SK-N-SH treated with all-trans-retinoic acid at 6 μM for 48 hours (cell line): ENCODE results near the gene MACROH2A2.
"Not testable (repeated sequence)": the region's sequence is repeated elsewhere in the genome, so short reads cannot be mapped to it uniquely, and the experiment has no call there.

Experiments used
- ATAC-seq: fragments of 200-7000 bp; cut with Tn5 transposase; 3 replicates; pipeline ENCODE4 v1.9.1; 2020; ENCODE audit warnings: mild to moderate bottlenecking, moderate library complexity
- ARNTL ChIP-seq: fragments of 450-650 bp; formaldehyde crosslinking; IDR thresholded peaks from 2 replicates; pipeline ENCODE4 v1.5.0; 2020; ENCODE audit warnings: low read depth, mild to moderate bottlenecking, moderate library complexity, borderline replicate concordance
- BACH2 ChIP-seq: fragments of 250-450 bp; sonication (Bioruptor Pico); IDR thresholded peaks from 2 replicates; pipeline ENCODE4 v1.9.0; 2021; ENCODE audit warnings: mild to moderate bottlenecking, borderline replicate concordance
- CSDC2 ChIP-seq: fragments of 250-450 bp; sonication (Bioruptor Pico); IDR thresholded peaks from 2 replicates; pipeline ENCODE4 v1.5.0; 2020; ENCODE audit warnings: mild to moderate bottlenecking, moderate library complexity
- CSRNP3 ChIP-seq: fragments of 250-450 bp; sonication (Bioruptor Pico); IDR thresholded peaks from 2 replicates; pipeline ENCODE4 v1.5.1; 2021; ENCODE audit warnings: mild to moderate bottlenecking, moderate library complexity
- ESRRG ChIP-seq: fragments of 250-450 bp; sonication (Bioruptor Pico); IDR thresholded peaks from 2 replicates; pipeline ENCODE4 v1.6.1; 2021; ENCODE audit warnings: mild to moderate bottlenecking
- GLIS3 ChIP-seq: fragments of 250-450 bp; sonication (Bioruptor Pico); IDR thresholded peaks from 2 replicates; pipeline ENCODE4 v1.5.0; 2020; ENCODE audit warnings: mild to moderate bottlenecking, moderate library complexity
- ISL1 ChIP-seq: fragments of 250-450 bp; sonication (Bioruptor Pico); IDR thresholded peaks from 2 replicates; pipeline ENCODE4 v2.1.2; 2022; ENCODE audit warnings: mild to moderate bottlenecking, moderate library complexity
- OSR1 ChIP-seq: fragments of 250-450 bp; sonication (Bioruptor Pico); IDR thresholded peaks from 2 replicates; pipeline ENCODE4 v1.8.0; 2022; ENCODE audit warnings: moderate library complexity, mild to moderate bottlenecking, inconsistent platforms
- PATZ1 ChIP-seq: fragments of 250-450 bp; sonication (Bioruptor Pico); IDR thresholded peaks from 2 replicates; pipeline ENCODE4 v1.8.0; 2020; ENCODE audit warnings: mild to moderate bottlenecking, moderate library complexity, borderline replicate concordance
- POU6F1 ChIP-seq: fragments of 250-450 bp; sonication (Bioruptor Pico); IDR thresholded peaks from 2 replicates; pipeline ENCODE4 v1.8.0; 2021; ENCODE audit warnings: low read depth, mild to moderate bottlenecking, moderate library complexity, borderline replicate concordance
- RARB ChIP-seq: fragments of 250-450 bp; sonication (Bioruptor Pico); IDR thresholded peaks from 2 replicates; pipeline ENCODE4 v1.8.0; 2021; ENCODE audit warnings: mild to moderate bottlenecking, moderate library complexity
- SNAI2 ChIP-seq: fragments of 250-450 bp; sonication (Bioruptor Pico); IDR thresholded peaks from 2 replicates; pipeline ENCODE4 v1.5.0; 2020; ENCODE audit warnings: mild to moderate bottlenecking, moderate library complexity
- TCF4 ChIP-seq: fragments of 250-450 bp; sonication (Bioruptor Pico); IDR thresholded peaks from 2 replicates; pipeline ENCODE4 v1.8.0; 2021; ENCODE audit warnings: mild to moderate bottlenecking, moderate library complexity, borderline replicate concordance
- TSHZ2 ChIP-seq: fragments of 250-450 bp; sonication (Bioruptor Pico); IDR thresholded peaks from 2 replicates; pipeline ENCODE4 v1.5.0; 2020; ENCODE audit warnings: mild to moderate bottlenecking, moderate library complexity
- ZC3H10 ChIP-seq: fragments of 250-450 bp; sonication (Bioruptor Pico); IDR thresholded peaks from 2 replicates; pipeline ENCODE4 v1.5.1; 2021; ENCODE audit warnings: mild to moderate bottlenecking, moderate library complexity
- ZFP3 ChIP-seq: fragments of 250-450 bp; sonication (Bioruptor Pico); IDR thresholded peaks from 2 replicates; pipeline ENCODE4 v1.5.0; 2020; ENCODE audit warnings: mild to moderate bottlenecking, moderate library complexity
- ZFP30 ChIP-seq: fragments of 450-650 bp; formaldehyde crosslinking; IDR thresholded peaks from 2 replicates; pipeline ENCODE4 v1.5.0; 2022; ENCODE audit warnings: mild to moderate bottlenecking, moderate library complexity
- ZNF565 ChIP-seq: fragments of 450-650 bp; formaldehyde crosslinking; conservative IDR thresholded peaks from 2 replicates; pipeline ENCODE4 v1.5.0; 2020; ENCODE audit warnings: low read depth, mild to moderate bottlenecking, moderate library complexity
- ZNF70 ChIP-seq: fragments of 450-650 bp; formaldehyde crosslinking; IDR thresholded peaks from 2 replicates; pipeline ENCODE4 v1.5.0; 2020; ENCODE audit warnings: mild to moderate bottlenecking, moderate library complexity
- ZNF8 ChIP-seq: fragments of 450-650 bp; formaldehyde crosslinking; IDR thresholded peaks from 2 replicates; pipeline ENCODE4 v1.5.0; 2020; ENCODE audit warnings: mild to moderate bottlenecking, moderate library complexity

Gene MACROH2A2

DNA sequence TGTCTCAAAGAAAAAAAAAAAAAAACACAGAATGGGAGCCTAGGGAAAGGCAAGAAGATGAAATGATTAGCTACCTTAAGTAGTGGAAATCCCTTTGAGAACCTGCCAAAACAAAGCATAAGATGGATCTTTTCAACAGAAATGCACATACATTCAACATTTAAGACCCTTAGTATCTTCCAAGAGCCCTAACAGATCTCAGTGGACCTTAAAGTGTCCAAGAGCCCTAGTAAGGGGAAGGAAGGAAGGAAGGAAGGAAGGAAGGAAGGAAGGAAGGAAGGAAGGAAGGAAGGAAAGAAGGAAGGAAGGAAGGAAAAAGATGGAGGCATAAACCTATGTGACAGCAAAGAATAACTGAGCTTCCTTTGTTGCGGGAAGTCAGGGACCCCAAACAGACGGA is 11.6 kb upstream of the MACROH2A2 start (continued):
- no peak for TF ChIP-seq ZNF565

GRCh38 chr10:70041739-70042138 is 10.9 kb upstream of the MACROH2A2 start:
- ATAC-seq, result not testable (repeated sequence)

DNA sequence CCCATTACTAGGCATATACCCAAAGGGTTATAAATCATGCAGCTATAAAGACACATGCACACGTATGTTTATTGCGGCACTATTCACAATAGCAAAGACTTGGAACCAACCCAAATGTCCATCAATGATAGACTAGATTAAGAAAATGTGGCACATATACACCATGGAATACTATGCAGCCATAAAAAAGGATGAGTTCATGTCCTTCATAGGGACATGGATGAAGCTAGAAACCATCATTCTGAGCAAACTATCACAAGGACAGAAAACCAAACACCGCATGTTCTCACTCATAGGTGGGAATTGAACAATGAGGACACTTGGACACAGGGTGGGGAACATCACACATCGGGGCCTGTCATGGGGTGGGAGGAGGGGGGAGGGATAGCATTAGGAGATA is 5.6 kb upstream of the MACROH2A2 start:
- ATAC-seq, result not testable (repeated sequence)

DNA sequence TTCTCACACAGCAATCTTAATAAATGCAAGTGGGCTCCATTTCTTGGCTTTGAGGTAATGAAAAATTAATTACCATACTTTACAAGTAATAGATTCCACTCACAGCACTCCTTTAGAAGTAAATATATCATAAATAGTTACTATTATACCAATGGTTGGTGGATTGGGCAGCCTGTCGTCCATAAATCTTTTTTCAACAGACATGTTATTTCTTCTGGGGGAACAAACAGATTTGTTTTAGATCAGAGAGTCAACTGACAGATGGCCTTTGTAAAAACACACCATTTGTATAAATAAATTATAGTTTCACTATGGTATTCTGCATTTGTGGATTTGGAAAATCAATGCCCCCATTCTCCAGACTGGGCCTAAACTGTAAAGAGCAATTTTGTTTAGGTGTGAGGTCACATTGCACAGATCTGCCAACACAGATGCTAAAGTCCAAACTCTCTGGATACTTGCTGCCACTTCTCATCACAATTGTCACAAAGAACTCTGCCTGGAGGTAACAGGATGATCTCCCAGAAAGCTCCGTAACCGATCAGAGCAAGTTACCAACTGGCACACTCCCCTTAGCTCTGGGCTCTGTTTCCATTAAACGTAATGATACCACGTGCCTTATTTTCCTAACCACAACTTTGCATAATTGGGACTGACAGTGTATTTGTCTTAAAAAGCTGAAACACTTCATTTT is 4.5 kb upstream of the MACROH2A2 start:
- no peak for ATAC-seq
- no peak for TF ChIP-seq GLIS3 (CRISPR knock-in tag)
- no peak for TF ChIP-seq BACH2 (CRISPR knock-in tag)
- TF ChIP-seq ZFP3 (CRISPR knock-in tag), result no peak
- TF ChIP-seq CSDC2, result no peak
- TF ChIP-seq ZC3H10 (CRISPR knock-in tag), result no peak
- TF ChIP-seq RARB (CRISPR knock-in tag), result no peak
- TF ChIP-seq TSHZ2, result no peak
- no peak for TF ChIP-seq SNAI2
- no peak for TF ChIP-seq ISL1 (CRISPR knock-in tag)
- TF ChIP-seq PATZ1 (CRISPR knock-in tag), result no peak
- no peak for TF ChIP-seq ZFP30
- TF ChIP-seq POU6F1, result no peak
- no peak for TF ChIP-seq CSRNP3 (CRISPR knock-in tag)
- TF ChIP-seq OSR1, result no peak
- no peak for TF ChIP-seq ZNF70 (CRISPR knock-in tag)

DNA sequence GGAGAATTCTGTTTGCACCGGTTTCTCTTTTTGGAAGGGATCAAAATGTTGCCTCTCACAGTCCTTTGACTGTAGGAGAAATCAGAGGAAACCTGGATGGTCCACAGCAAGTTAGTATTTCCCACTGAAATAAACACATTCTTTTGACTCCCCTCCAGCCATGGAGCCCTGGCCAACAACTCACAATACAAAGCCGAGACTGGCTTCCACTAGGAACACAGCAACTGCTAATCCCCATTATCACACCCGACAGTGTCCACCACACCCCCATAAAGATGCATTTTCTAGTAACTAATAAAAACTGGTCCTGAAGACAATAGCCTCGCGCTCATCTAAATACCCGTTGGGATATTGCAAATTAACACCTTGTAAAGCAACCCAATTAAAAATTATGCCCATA is 798 bp upstream of the MACROH2A2 start:
- ATAC-seq, result no peak
- no peak for TF ChIP-seq ARNTL
- TF ChIP-seq ZNF8 (CRISPR knock-in tag), result no peak
- no peak for TF ChIP-seq TSHZ2
- TF ChIP-seq ZNF70 (CRISPR knock-in tag), result no peak
- no peak for TF ChIP-seq TCF4 (CRISPR knock-in tag)
- no peak for TF ChIP-seq BACH2 (CRISPR knock-in tag)
- no peak for TF ChIP-seq PATZ1 (CRISPR knock-in tag)
- TF ChIP-seq ZNF565, result no peak
- no peak for TF ChIP-seq CSRNP3 (CRISPR knock-in tag)
- no peak for TF ChIP-seq SNAI2
- TF ChIP-seq ZC3H10 (CRISPR knock-in tag), result no peak
- no peak for TF ChIP-seq ZFP30
- no peak for TF ChIP-seq OSR1
- no peak for TF ChIP-seq CSDC2
- no peak for TF ChIP-seq ESRRG (CRISPR knock-in tag)
- TF ChIP-seq GLIS3 (CRISPR knock-in tag), result no peak
